HEK293T (cell line): ENCODE results near the gene PARD6B.

ENCODE experiments used
- ARNT ChIP-seq: fragments of 450-650 bp; IDR thresholded peaks from 2 replicates; pipeline ENCODE4 v1.6.1; 2017; ENCODE audit warnings: mild to moderate bottlenecking
- BHLHE40 ChIP-seq: fragments of 450-650 bp; IDR thresholded peaks from 2 replicates; pipeline ENCODE4 v1.6.1; 2016; ENCODE audit warnings: mild to moderate bottlenecking, moderate library complexity, borderline replicate concordance
- ELF4 ChIP-seq: fragments of 450-650 bp; IDR thresholded peaks from 2 replicates; pipeline ENCODE4 v1.6.1; 2017; ENCODE audit warnings: antibody characterized with exemption
- FOXA1 ChIP-seq: fragments of 450-650 bp; IDR thresholded peaks from 2 replicates; pipeline ENCODE4 v1.6.1; 2016; ENCODE audit warnings: mild to moderate bottlenecking
- FOXK2 ChIP-seq: fragments of 450-650 bp; IDR thresholded peaks from 2 replicates; pipeline ENCODE4 v1.6.1; 2016; ENCODE audit warnings: mild to moderate bottlenecking
- FOXM1 ChIP-seq: fragments of 450-650 bp; IDR thresholded peaks from 2 replicates; pipeline ENCODE4 v1.6.1; 2017; ENCODE audit warnings: mild to moderate bottlenecking, borderline replicate concordance
- L3MBTL2 ChIP-seq: fragments of 450-650 bp; conservative IDR thresholded peaks from 2 replicates; pipeline ENCODE4 v1.6.1; 2016; ENCODE audit warnings: mild to moderate bottlenecking
- SP1 ChIP-seq: fragments of 450-650 bp; IDR thresholded peaks from 2 replicates; pipeline ENCODE4 v1.6.1; 2017
- SUZ12 ChIP-seq: fragments of 450-650 bp; IDR thresholded peaks from 2 replicates; pipeline ENCODE4 v1.6.1; 2016; ENCODE audit warnings: mild to moderate bottlenecking
- TARDBP ChIP-seq: fragments of 450-650 bp; IDR thresholded peaks from 2 replicates; pipeline ENCODE4 v1.6.1; 2016

DNA sequence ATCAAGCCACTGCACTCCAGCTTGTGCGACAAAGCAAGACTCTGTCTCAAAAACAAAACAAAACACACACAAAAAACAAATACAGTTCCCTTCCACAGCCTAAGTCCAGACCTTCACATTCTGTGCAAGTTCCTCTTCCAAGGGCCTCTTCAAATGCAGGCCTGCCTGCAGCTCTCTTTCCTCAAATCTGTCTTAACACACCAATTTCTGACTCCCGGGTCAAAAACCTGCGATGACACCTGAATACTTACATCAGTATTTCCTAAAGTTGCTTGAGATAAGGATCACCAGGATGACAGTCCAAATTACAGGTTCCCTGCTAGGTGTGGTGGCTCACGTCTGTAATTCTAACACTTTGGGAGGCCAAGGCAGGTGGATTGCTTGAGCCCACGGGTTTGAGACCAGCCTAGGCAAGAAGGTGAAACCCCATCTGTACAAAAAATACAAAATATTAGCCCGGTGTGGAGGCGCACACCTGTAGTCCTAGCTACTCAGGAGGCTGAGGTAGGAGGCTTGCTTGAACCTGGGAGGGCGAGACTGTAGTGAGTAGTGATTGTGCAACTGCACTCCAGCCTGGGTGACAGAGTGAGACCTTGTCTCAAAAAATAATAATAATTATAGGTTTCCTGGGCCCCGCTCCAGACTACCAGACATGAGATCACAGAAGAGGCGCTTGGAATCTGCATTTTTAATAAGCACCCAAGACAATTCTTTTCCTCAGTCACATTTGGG is 8.8 kb upstream of the PARD6B start:
- TF ChIP-seq FOXA1 (no peak), ELF4 (no peak), SUZ12 (no peak), FOXK2 (no peak), FOXM1 (no peak), ARNT (no peak), TARDBP (no peak), L3MBTL2 (no peak), BHLHE40 (no peak), SP1 (no peak)
